ES-I3 (cell line): ENCODE measurements around the gene EGF.
"Not testable (repeated sequence)": the region's sequence is repeated elsewhere in the genome, so short reads cannot be mapped to it uniquely, and the experiment has no call there.

Experiments used
- H3K36me3 ChIP-seq: 2 replicates; pipeline ENCODE4 v1.6.1; 2013; ENCODE audit warnings: mild to moderate bottlenecking, low read length, control low read depth, moderate library complexity; ENCODE audit not compliant: insufficient read depth
- H3K4me1 ChIP-seq: 2 replicates; pipeline ENCODE4 v1.6.1; 2013; ENCODE audit warnings: mild to moderate bottlenecking, control low read depth, low read length; ENCODE audit not compliant: insufficient read depth
- H3K9ac ChIP-seq: 2 replicates; pipeline ENCODE4 v1.6.1; 2013; ENCODE audit warnings: low read depth, mild to moderate bottlenecking, low read length, moderate library complexity
- H3K9me3 ChIP-seq: 2 replicates; pipeline ENCODE4 v1.6.1; 2013; ENCODE audit warnings: mild to moderate bottlenecking, low read length, moderate library complexity; ENCODE audit not compliant: control insufficient read depth, insufficient read depth

The EGF gene

DNA sequence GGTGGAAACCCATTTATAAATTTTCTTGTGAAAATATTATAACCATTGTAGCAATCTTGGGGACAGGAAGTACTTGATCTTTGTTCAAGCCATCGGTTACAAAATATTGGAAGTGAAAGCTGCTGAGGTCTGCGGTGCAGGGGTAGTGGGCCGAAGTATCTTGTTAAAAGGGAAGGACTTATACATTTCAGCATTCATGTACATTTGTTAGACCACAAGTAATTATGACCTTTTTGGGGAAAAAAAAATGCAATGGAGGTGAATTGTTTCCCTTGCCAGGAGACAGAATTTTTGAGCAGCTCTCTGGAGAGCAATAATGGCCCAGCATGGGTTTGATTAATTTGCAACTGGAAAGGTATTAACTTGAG is 121.3 kb downstream of the EGF start:
- no peaks in the 10 kb centered on the region for H3K9me3 ChIP-seq
- no peaks in the 10 kb centered on the region for H3K4me1 ChIP-seq
- no peak overlapping the region for H3K9ac ChIP-seq
- no peaks in the 10 kb centered on the region for H3K36me3 ChIP-seq

DNA sequence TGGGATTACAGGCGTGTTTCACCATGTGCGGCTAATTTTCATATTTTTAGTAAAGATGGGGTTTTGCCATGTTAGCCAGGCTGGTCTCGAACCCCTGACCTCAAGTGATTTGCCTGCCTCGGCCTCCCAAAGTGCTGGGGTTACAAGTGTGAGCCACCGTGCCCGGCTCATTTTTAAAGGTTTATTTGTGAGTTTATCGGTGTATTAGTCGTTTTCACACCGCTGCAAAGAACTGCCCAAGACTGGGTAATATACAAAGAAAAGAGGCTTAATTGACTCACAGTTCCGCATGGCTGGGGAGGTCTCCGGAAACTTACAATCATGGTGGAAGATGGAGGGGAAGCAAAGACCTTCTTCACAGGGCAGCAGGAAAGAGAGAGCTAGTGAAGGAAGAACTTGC is 126.5 kb downstream of the EGF start:
- not testable (repeated sequence) for H3K9me3 ChIP-seq, H3K4me1 ChIP-seq, H3K36me3 ChIP-seq, H3K9ac ChIP-seq

DNA sequence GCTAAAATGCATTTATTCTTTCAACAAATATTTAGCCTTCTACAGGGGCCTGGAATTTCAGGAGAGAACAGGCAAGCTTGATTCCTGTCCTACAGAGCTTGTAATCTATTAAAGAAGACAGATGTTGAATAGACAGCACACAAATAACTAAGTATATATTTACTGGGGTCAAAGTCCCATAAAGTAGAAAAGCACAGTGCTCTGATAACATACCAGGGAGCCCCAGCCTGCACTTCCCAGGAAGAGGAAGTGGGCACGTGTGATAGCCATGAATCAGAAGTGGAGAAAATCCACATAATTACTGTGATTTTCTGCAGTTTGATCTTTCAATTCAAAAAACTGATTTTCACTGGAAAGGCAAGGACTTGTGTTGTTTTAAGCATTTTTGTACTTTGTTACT is 129.1 kb downstream of the EGF start:
- Histone ChIP-seq H3K9ac (no peak overlapping the region), H3K9me3 (no peaks in the 10 kb centered on the region), H3K36me3 (no peaks in the 10 kb centered on the region), H3K4me1 (no peaks in the 10 kb centered on the region)

DNA sequence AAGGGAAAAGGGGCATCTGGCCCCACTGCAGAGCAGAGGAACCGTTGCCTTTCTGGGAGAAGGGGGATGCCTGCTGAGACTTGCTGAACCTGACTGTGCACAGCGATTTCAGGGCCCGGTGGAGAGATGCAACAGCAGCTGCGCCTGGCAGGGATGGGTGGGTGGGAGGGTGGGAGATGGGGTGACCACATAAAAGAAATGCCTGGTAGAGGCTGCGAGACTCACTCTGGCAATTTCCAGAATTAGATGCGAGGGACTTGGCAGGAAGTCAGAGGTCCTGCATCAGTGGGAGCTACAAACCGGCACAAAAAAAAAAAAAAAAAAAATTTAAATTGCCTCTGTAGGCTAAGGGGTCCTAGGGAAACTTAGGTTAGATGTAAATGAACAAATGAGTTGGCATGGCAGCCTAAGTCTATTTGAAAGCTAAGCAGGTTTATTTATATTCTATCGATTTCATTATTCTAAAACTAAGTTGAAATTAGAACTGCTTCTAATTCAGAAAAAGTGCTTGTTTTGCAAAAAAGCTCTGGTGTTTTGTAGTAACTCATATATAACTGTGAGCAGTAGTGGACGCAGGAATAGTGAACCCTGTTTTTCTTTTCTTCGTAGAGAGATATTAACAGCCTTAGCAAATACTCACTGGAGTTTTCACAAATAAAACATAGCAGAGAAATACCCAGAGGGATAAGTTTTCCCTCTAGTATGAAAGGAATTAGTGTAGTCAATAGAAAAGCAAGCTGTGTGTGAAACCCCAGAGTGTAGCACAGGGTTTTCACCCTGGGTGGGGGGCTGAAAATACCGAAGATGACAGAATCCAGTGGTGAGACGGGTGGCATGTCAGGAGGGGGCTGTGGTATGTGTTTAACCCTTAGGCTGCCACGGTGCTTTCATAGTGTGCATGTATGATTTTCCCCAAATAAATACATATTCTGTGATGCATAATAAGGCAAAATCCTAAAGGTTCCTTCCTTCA is 130.1 kb downstream of the EGF start:
- Histone ChIP-seq H3K9ac (no peak overlapping the region), H3K4me1 (no peaks in the 10 kb centered on the region), H3K36me3 (no peaks in the 10 kb centered on the region), H3K9me3 (no peaks in the 10 kb centered on the region)

DNA sequence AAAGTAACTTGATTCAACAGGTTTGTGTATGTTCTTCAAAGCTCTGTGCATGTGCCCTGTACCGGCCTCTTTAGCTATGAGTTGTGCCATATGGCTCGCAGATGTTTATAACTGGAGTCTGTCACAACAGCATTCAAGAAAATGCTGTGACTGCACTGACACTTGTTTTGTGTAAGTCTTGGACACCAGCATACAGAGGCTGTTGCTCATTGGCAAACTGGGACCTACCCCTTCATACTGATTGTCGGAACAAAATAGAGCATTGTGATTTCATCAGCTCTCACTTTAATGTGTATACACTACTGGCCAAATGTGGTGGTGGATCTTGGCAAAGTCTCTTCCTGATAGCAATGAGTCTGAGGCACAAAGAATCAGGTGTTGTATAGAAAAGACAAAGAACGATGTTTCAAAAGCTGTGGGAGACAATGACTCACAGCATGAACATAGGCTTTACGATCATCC is 133.9 kb downstream of the EGF start:
- H3K9me3 ChIP-seq: no peaks in the 10 kb centered on the region
- H3K9ac ChIP-seq: no peak overlapping the region
- H3K36me3 ChIP-seq: no peaks in the 10 kb centered on the region; the same call in 1 of the 2 replicates
- no peaks in the 10 kb centered on the region for H3K4me1 ChIP-seq

DNA sequence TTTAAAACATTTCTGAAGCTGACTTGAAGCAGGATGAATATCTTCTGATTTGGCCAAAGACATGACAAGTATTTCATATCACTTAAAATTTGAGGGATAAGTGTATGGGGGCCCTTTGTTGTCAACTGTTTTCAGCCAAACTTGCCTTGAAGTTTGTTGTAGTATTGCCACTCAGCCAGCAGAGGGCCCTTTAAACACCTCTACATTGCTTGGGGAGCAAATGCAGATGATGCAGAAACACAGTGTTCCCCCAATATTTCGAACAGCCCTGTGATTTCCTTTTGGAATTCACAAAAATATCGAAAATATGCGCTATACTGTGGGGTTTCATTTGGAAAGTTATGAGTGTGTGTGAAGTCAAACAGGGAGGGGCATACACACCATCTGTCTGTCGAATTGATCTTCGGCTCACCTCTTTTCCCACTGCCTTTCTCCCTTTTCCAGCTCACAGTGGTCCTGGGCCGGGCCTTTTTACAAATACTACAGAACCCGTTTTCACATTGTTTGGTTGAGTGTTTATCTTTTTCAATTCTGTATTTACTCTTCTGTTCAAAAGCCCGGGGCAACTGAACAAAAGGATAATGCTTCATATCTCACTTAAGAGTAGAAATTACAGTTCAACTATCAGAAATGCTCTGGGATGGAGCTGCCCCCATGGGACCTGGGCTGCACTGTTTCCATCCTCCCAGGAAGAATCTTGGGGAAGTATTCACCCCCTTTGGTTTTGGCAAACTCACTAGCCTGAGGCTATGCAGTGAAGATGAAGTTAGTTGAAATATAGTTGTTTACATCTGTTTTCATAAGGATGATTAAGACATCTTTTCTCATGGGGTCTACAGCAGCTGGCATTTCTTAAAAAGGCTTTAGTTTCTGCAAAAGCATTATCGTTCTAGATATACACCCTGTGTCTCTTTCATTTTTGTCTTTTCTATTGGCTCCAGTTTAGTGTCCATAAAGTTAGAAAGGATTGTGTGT is 137.6 kb downstream of the EGF start:
- no peak overlapping the region for H3K9ac ChIP-seq
- no peaks in the 10 kb centered on the region for H3K9me3 ChIP-seq
- H3K36me3 ChIP-seq: no peaks in the 10 kb centered on the region; the same call in 1 of the 2 replicates

DNA sequence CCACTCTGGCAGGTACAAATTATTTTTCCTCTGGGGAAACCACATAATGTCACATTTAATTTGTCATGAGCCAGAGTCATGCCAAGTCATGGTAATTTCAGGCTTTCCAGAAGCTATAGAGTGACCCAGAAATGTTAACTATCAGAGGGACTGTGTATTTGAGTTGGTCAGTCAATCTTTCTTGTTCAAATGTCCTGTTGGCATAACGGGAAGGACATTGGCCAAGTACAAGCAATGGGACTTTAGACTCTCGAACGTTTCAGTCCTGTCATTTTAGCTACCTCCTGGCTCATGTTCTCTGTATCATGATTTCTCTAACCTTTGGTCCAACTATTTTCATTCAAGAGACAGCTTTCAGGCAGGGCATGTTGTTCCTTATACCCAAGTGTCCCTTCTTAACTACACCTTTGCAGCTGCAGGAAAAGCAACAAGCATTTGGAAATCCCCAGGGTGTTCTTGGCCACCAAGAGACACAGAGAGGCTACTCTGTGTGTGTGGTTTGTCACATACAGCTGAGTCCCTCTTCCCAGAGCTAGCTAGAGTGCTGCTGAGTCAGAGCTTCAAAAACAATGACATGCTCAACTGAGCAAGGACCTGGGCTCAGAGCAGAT is 142.6 kb downstream of the EGF start:
- H3K9ac ChIP-seq: no peak overlapping the region
- H3K36me3 ChIP-seq: no peaks in the 10 kb centered on the region; the same call in 1 of the 2 replicates
- H3K4me1 ChIP-seq: no peaks in the 10 kb centered on the region
- no peaks in the 10 kb centered on the region for H3K9me3 ChIP-seq

More for the DNA sequence above, 137.6 kb downstream of the EGF start:
- H3K4me1 ChIP-seq: no peaks in the 10 kb centered on the region

DNA sequence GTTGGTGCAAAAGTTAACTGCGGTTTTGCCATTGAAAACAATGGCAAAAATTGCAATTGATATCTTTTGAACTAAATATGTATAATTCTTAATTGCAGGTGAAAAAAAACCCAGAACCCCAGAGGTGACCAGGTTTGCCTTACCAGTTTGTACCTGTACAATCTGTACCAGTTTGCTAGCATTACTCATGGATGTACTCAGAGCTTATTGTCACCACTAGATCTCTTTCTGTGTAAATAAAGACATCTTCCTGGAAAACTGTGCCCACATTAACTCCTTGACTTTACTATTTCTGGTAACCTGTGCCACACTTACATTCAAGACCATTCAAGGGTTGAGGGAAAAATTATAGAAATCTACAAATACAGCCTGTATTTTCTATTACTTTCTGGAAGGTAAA is 146.0 kb downstream of the EGF start:
- Histone ChIP-seq H3K9ac (no peak overlapping the region), H3K4me1 (no peaks in the 10 kb centered on the region)

DNA sequence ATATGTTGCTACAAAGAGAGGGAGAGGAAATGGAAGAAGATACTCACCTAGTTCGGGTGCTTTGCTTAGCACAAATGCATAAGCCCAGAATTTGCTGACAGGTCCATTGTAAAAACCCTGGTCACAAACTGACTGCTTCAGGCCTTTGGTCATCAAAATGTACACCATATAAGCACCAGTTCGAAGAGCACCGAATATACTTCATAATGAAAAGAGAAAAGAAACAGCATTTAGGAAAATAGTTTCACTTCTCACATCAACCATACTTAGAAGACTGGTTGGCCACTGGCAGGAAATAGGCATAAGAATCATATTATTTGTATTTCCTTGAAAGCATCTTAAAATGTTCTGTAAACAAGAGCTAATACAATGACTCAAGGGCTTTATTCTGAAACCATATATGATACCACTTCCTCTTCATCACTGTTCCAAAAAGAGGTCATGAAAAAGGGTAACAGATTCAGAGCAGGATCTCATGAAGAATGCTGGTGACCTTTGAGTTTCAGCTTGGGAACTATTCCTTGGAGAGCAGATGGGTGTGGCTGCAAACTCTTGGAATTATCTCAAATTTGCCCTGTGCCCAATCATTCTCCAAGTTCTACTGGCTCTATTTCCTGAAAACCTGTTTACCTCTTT is 147.0 kb downstream of the EGF start:
- H3K36me3 ChIP-seq: no peaks in the 10 kb centered on the region
- no peaks in the 10 kb centered on the region for H3K4me1 ChIP-seq
- H3K9ac ChIP-seq: no peak overlapping the region
- H3K9me3 ChIP-seq: no peaks in the 10 kb centered on the region

More for the DNA sequence above, 146.0 kb downstream of the EGF start:
- no peaks in the 10 kb centered on the region for H3K36me3 ChIP-seq
- no peaks in the 10 kb centered on the region for H3K9me3 ChIP-seq

DNA sequence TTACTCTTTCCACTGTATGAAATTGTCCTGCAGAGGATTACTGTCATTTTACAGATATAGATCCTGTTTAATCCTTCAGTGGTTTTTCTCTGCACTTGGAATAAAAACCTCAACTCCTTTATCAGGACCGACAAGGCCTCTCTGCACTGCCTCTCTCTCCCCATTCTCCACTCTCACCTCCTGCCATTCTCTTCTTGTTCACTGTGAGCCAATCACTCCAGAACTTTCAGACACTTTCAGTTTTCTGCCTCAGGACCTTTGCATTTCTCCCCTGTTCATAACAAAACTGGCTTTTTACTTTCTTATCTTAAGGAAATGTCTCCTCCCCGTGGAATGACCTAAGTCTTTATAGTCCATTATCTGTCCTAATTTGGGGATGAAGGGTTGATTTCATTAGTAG is 148.4 kb downstream of the EGF start:
- H3K4me1 ChIP-seq: no peaks in the 10 kb centered on the region
- no peaks in the 10 kb centered on the region for H3K36me3 ChIP-seq
- H3K9ac ChIP-seq: no peak overlapping the region
- no peaks in the 10 kb centered on the region for H3K9me3 ChIP-seq
